IPS-18c (cell line): ENCODE results near the gene VPS11.

ENCODE experiments used
- H3K4me3 ChIP-seq: 2 replicates; pipeline ENCODE4 v1.7.0; 2013; ENCODE audit warnings: low read depth, mild to moderate bottlenecking, low read length, moderate library complexity; ENCODE audit not compliant: insufficient read depth
- H3K9me3 ChIP-seq: one replicate; pipeline ENCODE4 v1.6.1; 2013; ENCODE audit warnings: mild to moderate bottlenecking, low read length, moderate library complexity; ENCODE audit not compliant: control insufficient read depth, insufficient read depth

The VPS11 gene

GRCh38 chr11:119121811-119122124 lies 54.1 kb downstream of the VPS11 start:
- no peaks in the 10 kb centered on the region for H3K9me3 ChIP-seq
- H3K4me3 ChIP-seq = peak overlapping the region; percentile 100

DNA sequence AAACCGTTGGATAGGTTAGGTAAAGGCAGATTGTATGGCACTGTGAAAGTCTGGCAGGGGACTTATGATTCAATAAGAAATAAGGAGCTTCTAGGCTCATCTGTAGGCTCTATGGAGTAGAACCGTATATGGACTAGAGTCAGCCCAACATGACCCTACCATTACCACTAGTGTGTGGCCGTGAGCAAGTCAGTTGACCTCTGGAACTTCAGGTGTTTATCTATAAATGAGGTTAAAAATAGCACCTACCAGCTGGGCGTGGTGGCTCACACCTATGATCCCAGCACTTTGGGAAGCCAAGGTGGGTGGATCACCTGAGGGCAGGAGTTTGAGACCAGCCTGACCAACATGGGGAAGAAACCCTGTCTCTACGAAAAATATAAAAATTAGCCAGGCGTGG lies 58.2 kb downstream of the VPS11 start:
- Histone ChIP-seq H3K4me3 (no peak overlapping the region), H3K9me3 (no peaks in the 10 kb centered on the region)

DNA sequence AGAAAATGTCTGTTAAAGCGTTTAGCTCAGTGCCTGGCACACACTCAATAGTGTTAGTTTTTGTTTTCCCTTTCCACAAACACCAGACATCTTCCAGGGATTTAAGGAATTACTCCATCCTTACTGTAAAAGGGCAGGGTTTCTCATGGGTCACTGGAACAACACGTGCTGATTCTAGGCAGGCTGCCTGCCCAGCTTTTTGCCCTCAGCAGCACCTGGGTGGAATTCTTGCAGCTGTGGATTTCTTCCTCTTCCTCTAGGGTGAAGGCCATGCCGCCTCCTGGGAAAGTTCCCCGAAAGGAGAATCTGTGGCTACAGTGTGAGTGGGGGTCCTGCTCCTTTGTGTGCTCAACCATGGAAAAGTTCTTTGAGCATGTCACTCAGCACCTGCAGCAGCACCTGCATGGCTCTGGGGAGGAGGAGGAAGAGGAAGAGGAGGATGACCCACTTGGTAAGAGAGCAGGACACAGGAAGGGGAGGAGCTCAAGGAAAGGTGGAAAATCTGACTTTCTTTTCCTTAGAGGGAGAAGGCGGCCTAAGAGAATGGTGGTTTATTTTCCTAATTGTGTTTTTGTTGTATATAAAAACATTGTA lies 59.2 kb downstream of the VPS11 start:
- Histone ChIP-seq H3K9me3 (peaks cover 2% of the 10 kb centered on the region), H3K4me3 (no peak overlapping the region)

GRCh38 chr11:119130662-119131061 lies 63.0 kb downstream of the VPS11 start:
- H3K9me3 ChIP-seq = peaks cover 2% of the 10 kb centered on the region
- H3K4me3 ChIP-seq = no peak overlapping the region
